GM12878 (cell line): Measurements from ENCODE around the gene CLEC4E. TPM values are rescaled to one million over a fixed set of nuclear protein-coding genes. Genes with fewer than 3 reads are reported as not detected.

Experiments
- ATAC-seq: fragments of 200-7000 bp; cut with Tn5 transposase; 3 replicates; pipeline ENCODE4 v1.9.1; 2020; ENCODE audit warnings: mild to moderate bottlenecking, moderate library complexity
- BruUV-seq: library from RNA; stranded (reverse); fragments of 400-500 nt; replicated peaks from 2 replicates; lab custom pipeline; 2021; lab: Mats Ljungman, UMichigan
- CTCF ChIA-PET: fragments of 300-600 bp; sonication (Branson Sonifier 250); formaldehyde crosslinking; extraction: SDS; loops from one replicate; lab custom pipeline; 2021; ENCODE audit warnings: inconsistent platforms; lab: Yijun Ruan, JAX
- POLR2A ChIA-PET: fragments of 350-600 bp; formaldehyde crosslinking; extraction: SDS; loops from one replicate; lab custom pipeline; 2021; ENCODE audit warnings: inconsistent platforms; lab: Charles Lee
- RAD21 ChIA-PET: fragments of 300-600 bp; sonication (Branson Sonifier 250); formaldehyde crosslinking; loops from one replicate; lab custom pipeline; 2023; ENCODE audit warnings: antibody characterized with exemption; ENCODE audit not compliant: unreplicated experiment; lab: Charles Lee
- SMC1A ChIA-PET: fragments of 300-600 bp; sonication (Branson Sonifier 250); formaldehyde crosslinking; loops from one replicate; lab custom pipeline; 2023; ENCODE audit not compliant: unreplicated experiment, uncharacterized antibody; lab: Charles Lee
- DNase-seq: peaks from one replicate; pipeline ENCODE4 v3.0.0-alpha.2; 2011; ENCODE audit warnings: low read depth, low spot score
- FAIRE-seq: peaks from 3 replicates; lab custom pipeline; 2011; peaks lifted over from hg19 to GRCh38; lab: Jason Lieb, UNC
- H2AFZ ChIP-seq: 2 replicates; pipeline ENCODE4 v1.6.0; 2011; ENCODE audit warnings: low read depth, low read length, control low read depth; ENCODE audit not compliant: control insufficient read depth
- H3K27ac ChIP-seq: 2 replicates; pipeline ENCODE4 v1.5.1; 2011; ENCODE audit warnings: control low read depth; ENCODE audit not compliant: control insufficient read depth, insufficient read depth
- H3K27me3 ChIP-seq, 2 experiments: replicated peaks in 1 of 2; 2 replicates each; pipeline versions ENCODE4 v1.6.0 to v1.6.1; 2011; ENCODE audit warnings: low read length in 1 of 2; ENCODE audit not compliant: control insufficient read depth in 2 of 2, insufficient read depth in 2 of 2
- H3K36me3 ChIP-seq, 2 experiments: 2 replicates each; pipeline ENCODE4 v1.5.1; 2011; ENCODE audit warnings: low read length in 1 of 2; ENCODE audit not compliant: control insufficient read depth in 2 of 2, insufficient read depth in 2 of 2
- H3K4me1 ChIP-seq: 2 replicates; pipeline ENCODE4 v1.6.1; 2011; ENCODE audit warnings: mild to moderate bottlenecking, low read length, moderate library complexity, mixed read lengths; ENCODE audit not compliant: control insufficient read depth, insufficient read depth
- H3K4me2 ChIP-seq: 2 replicates; pipeline ENCODE4 v1.6.0; 2011; ENCODE audit warnings: control low read depth; ENCODE audit not compliant: control insufficient read depth, insufficient read depth
- H3K4me3 ChIP-seq: fragments of 200-600 bp; sonication (generic); 2 replicates; pipeline ENCODE4 v1.5.1; 2016
- H3K79me2 ChIP-seq: 2 replicates; pipeline ENCODE4 v1.6.0; 2011; ENCODE audit warnings: low read length; ENCODE audit not compliant: control insufficient read depth, insufficient read depth
- H3K9ac ChIP-seq: 2 replicates; pipeline ENCODE4 v1.8.0; 2011; ENCODE audit warnings: low read length, control low read depth, mixed read lengths; ENCODE audit not compliant: control insufficient read depth, insufficient read depth
- H3K9me3 ChIP-seq: replicated peaks from 3 replicates; pipeline ENCODE4 v1.5.1; 2011; ENCODE audit warnings: mild to moderate bottlenecking, low read length; ENCODE audit not compliant: control insufficient read depth, insufficient read depth
- H4K20me1 ChIP-seq: 2 replicates; pipeline ENCODE4 v1.6.0; 2011; ENCODE audit not compliant: control insufficient read depth, insufficient read depth
- BHLHE40 ChIP-seq, 2 experiments: fragments of 450-650 bp in 1 of 2; IDR thresholded peaks; 2 replicates each; pipeline ENCODE4 v1.6.1; 2011 to 2017; ENCODE audit warnings: low read depth in 2 of 2, borderline replicate concordance in 1 of 2, improper control_type of control experiment in 1 of 2, low read length in 1 of 2, mild to moderate bottlenecking in 1 of 2
- BMI1 ChIP-seq: fragments of 450-650 bp; IDR thresholded peaks from 2 replicates; pipeline ENCODE4 v1.6.1; 2016; ENCODE audit warnings: mild to moderate bottlenecking, moderate library complexity, borderline replicate concordance
- CBFB ChIP-seq: IDR thresholded peaks from 2 replicates; pipeline ENCODE4 v1.6.1; 2016; ENCODE audit warnings: antibody characterized with exemption, low read depth
- CBX3 ChIP-seq: fragments of 200-600 bp; sonication (generic); IDR thresholded peaks from 2 replicates; pipeline ENCODE4 v1.6.1; 2016; ENCODE audit warnings: low read depth, borderline replicate concordance
- MEF2A ChIP-seq: IDR thresholded peaks from 2 replicates; pipeline ENCODE4 v1.6.1; 2011; ENCODE audit warnings: low read depth, mild to moderate bottlenecking, low read length, moderate library complexity; ENCODE audit not compliant: insufficient read depth
- MYC ChIP-seq: IDR thresholded peaks from 2 replicates; pipeline ENCODE4 v1.6.1; 2011; ENCODE audit warnings: mild to moderate bottlenecking, low read length, moderate library complexity, inconsistent platforms; ENCODE audit not compliant: insufficient read depth, insufficient replicate concordance, insufficient read length, severe bottlenecking
- PAX8 ChIP-seq: fragments of 450-650 bp; IDR thresholded peaks from 2 replicates; pipeline ENCODE4 v1.6.1; 2017; ENCODE audit warnings: mild to moderate bottlenecking, moderate library complexity
- POLR2A ChIP-seq: IDR thresholded peaks from 2 replicates; pipeline ENCODE4 v1.6.1; 2011; ENCODE audit warnings: low read depth, mild to moderate bottlenecking, low read length
- SMC3 ChIP-seq: IDR thresholded peaks from 2 replicates; pipeline ENCODE4 v1.6.1; 2011; ENCODE audit warnings: low read length, improper control_type of control experiment, borderline replicate concordance
- TAF1 ChIP-seq: IDR thresholded peaks from 2 replicates; pipeline ENCODE4 v1.6.1; 2011; ENCODE audit warnings: mild to moderate bottlenecking, low read depth, low read length, borderline replicate concordance
- TARDBP ChIP-seq: IDR thresholded peaks from 2 replicates; pipeline ENCODE4 v1.6.1; 2016; ENCODE audit warnings: borderline replicate concordance
- ZNF274 ChIP-seq: IDR thresholded peaks from one replicate; pipeline ENCODE4 v1.8.0; 2011; ENCODE audit not compliant: insufficient read length, insufficient read depth
- WGBS: methylation state at CpG from one replicate; pipeline ENCODE4 v1.1.6; 2016; ENCODE audit warnings: low lambda C conversion rate; ENCODE audit not compliant: insufficient replicate concordance, insufficient coverage; ENCODE audit errors: missing lambda C conversion rate; 5-methylcytosine and 5-hydroxymethylcytosine counted together
- in situ Hi-C: fragments of 300-500 bp; cut with MboI; formaldehyde crosslinking; loops from 9 replicates; pipeline ENCODE4 v1.14.3; 2018; ENCODE audit warnings: mixed read lengths
- intact Hi-C: fragments of 100-400 bp; cut with micrococcal nuclease; formaldehyde crosslinking; loops from one replicate; pipeline ENCODE4 v1.14.2; 2022; ENCODE audit not compliant: unreplicated experiment
- polyA plus RNA-seq, 11 experiments: library from polyadenylated mRNA; depleted of rRNA in 4 of 11; unstranded in 6 of 11; stranded (reverse) in 5 of 11; fragments of >200 nt; fragmentation: Nextera tagmentation in 4 of 11; fragmentation: Illumina TruSeq in 1 of 11; extraction: Ambion mirVana in 4 of 11; extraction: Trizol in 1 of 11; gene quantifications; 1 replicate in 1 of 11; 2 replicates in 10 of 11; pipeline versions ENCODE4 v1.2.1 to v1.2.3, GENCODE V29; 2011 to 2016; ENCODE audit warnings: inconsistent platforms in 2 of 11, missing spikeins in 2 of 11, low read depth in 1 of 11
- total RNA-seq, 4 experiments: library from RNA; depleted of rRNA in 3 of 4; stranded (reverse); fragments of >200 nt in 3 of 4; fragmentation: Illumina TruSeq in 1 of 4; extraction: Trizol in 1 of 4; gene quantifications; 2 replicates each; pipeline versions ENCODE4 v1.2.1 to v1.2.3, GENCODE V29; 2013 to 2021
- TF ChIP-seq, protein P1 (sequence below): IDR thresholded peaks from 2 replicates; pipeline ENCODE4 v1.6.1; 2012; ENCODE audit warnings: low read depth, low read length, improper control_type of control experiment
- TF ChIP-seq, protein P2 (sequence below): IDR thresholded peaks from 2 replicates; pipeline ENCODE4 v1.6.1; 2011; ENCODE audit warnings: mild to moderate bottlenecking, low read depth, low read length, moderate library complexity; ENCODE audit not compliant: insufficient replicate concordance
- TF ChIP-seq, protein P3 (sequence below): fragments of 450-650 bp; IDR thresholded peaks from 2 replicates; pipeline ENCODE4 v1.6.1; 2018; ENCODE audit warnings: borderline replicate concordance, mild to moderate bottlenecking; ENCODE audit not compliant: partially characterized antibody

CLEC4E gene
- total and polyA plus RNA-seq, 10 of the 15 experiments (the other 5 are each of a cell fraction or from before 2014, with no cell fraction given), result not detected

- RAD21 ChIA-PET, result no interaction called here
- 34% methylated on average over 3 of the region's 3 CpGs for WGBS
- no peak for ATAC-seq
Measured at GRCh38 chr12:8508223-8508622, 32.5 kb downstream of the CLEC4E start.

More at GRCh38 chr12:8508223-8508622, 32.5 kb downstream of the CLEC4E start:
- intact Hi-C loops (no loop called here), in situ Hi-C loops (no loop called here)
- POLR2A ChIA-PET, result no interaction called here
- FAIRE-seq (no peak), DNase-seq (no peak)
- Histone ChIP-seq H3K9ac (no peak overlapping the region), H4K20me1 (no peaks in the 10 kb centered on the region), H2AFZ (no peak overlapping the region), H3K79me2 (no peaks in the 10 kb centered on the region), H3K4me3 (no peak overlapping the region), H3K9me3 (no peaks in the 10 kb centered on the region), H3K27me3 (peaks cover 0 to 5% of the 10 kb centered on the region in 2 experiments; a peak in 2 of 4 replicates), H3K4me2 (no peak overlapping the region), H3K4me1 (no peaks in the 10 kb centered on the region), H3K36me3 (no peaks in the 10 kb centered on the region), H3K27ac (no peak overlapping the region)
- SMC1A ChIA-PET, result no interaction called here
- BruUV-seq, result no TSS peak
- CTCF ChIA-PET, result no interaction called here
- TF ChIP-seq TAF1 (no peak), MEF2A (no peak), PAX8 (no peak), BHLHE40 (IDR thresholded peaks at IDR 0.05; ENCODE audit: borderline replicate concordance in 1 of 2, low read depth in 2 of 2, low read length in 1 of 2) (no peak), ZNF274 (no peak), SMC3 (no peak), TARDBP (no peak), CBFB (no peak), BMI1 (no peak), CBX3 (no peak), MYC (no peak), POLR2A (no peak)
- TF ChIP-seq, protein P1, sequence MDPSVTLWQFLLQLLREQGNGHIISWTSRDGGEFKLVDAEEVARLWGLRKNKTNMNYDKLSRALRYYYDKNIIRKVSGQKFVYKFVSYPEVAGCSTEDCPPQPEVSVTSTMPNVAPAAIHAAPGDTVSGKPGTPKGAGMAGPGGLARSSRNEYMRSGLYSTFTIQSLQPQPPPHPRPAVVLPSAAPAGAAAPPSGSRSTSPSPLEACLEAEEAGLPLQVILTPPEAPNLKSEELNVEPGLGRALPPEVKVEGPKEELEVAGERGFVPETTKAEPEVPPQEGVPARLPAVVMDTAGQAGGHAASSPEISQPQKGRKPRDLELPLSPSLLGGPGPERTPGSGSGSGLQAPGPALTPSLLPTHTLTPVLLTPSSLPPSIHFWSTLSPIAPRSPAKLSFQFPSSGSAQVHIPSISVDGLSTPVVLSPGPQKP, result no peak
- TF ChIP-seq, protein P2, sequence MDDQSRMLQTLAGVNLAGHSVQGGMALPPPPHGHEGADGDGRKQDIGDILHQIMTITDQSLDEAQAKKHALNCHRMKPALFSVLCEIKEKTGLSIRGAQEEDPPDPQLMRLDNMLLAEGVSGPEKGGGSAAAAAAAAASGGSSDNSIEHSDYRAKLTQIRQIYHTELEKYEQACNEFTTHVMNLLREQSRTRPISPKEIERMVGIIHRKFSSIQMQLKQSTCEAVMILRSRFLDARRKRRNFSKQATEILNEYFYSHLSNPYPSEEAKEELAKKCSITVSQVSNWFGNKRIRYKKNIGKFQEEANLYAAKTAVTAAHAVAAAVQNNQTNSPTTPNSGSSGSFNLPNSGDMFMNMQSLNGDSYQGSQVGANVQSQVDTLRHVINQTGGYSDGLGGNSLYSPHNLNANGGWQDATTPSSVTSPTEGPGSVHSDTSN, result no peak
- TF ChIP-seq, protein P3, sequence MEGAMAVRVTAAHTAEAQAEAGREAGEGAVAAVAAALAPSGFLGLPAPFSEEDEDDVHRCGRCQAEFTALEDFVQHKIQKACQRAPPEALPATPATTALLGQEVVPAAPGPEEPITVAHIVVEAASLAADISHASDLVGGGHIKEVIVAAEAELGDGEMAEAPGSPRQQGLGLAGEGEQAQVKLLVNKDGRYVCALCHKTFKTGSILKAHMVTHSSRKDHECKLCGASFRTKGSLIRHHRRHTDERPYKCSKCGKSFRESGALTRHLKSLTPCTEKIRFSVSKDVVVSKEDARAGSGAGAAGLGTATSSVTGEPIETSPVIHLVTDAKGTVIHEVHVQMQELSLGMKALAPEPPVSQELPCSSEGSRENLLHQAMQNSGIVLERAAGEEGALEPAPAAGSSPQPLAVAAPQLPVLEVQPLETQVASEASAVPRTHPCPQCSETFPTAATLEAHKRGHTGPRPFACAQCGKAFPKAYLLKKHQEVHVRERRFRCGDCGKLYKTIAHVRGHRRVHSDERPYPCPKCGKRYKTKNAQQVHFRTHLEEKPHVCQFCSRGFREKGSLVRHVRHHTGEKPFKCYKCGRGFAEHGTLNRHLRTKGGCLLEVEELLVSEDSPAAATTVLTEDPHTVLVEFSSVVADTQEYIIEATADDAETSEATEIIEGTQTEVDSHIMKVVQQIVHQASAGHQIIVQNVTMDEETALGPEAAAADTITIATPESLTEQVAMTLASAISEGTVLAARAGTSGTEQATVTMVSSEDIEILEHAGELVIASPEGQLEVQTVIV, result no peak
